Naive thymus-derived CD8-positive, alpha-beta T cell (primary cell): ENCODE data around the gene ADARB2. TPM values are rescaled to one million over a fixed set of nuclear protein-coding genes. Genes with fewer than 3 reads are reported as not detected.

Source experiments
- ATAC-seq, 2 donors: fragments of 150-1000 bp; cut with Tn5 transposase in 1 of 2; sonication (Bioruptor Pico), chemical (Tn5 transposase) in 1 of 2; 1 replicate in 1 of 2; 2 replicates in 1 of 2; pipeline ENCODE4 v1.10.0; 2021; ENCODE audit warnings: mild to moderate bottlenecking in 2 of 2, moderate library complexity in 2 of 2
- POLR2A ChIA-PET: fragments of 350-600 bp; sonication (Branson Sonifier 250); formaldehyde crosslinking; loops from one replicate; lab custom pipeline; 2021; ENCODE audit warnings: antibody characterized with exemption; lab: Charles Lee
- DNase-seq, 10 donors: peaks; one replicate each; pipeline versions ENCODE4 v3.0.0 to v3.0.0-alpha.2; 2020 to 2022
- H3K27ac Mint-ChIP-seq, 10 donors: one replicate each; pipeline ENCODE4 v1.8.0; 2020 to 2022; ENCODE audit warnings: mild to moderate bottlenecking in 10 of 10, mixed read lengths in 10 of 10, moderate library complexity in 4 of 10, inconsistent platforms in 1 of 10
- H3K27me3 Mint-ChIP-seq, 5 donors: one replicate each; pipeline ENCODE4 v1.8.0; 2021 to 2022; ENCODE audit warnings: mixed read lengths in 5 of 5
- H3K36me3 Mint-ChIP-seq, 3 donors: one replicate each; pipeline ENCODE4 v1.8.0; 2020 to 2022; ENCODE audit warnings: mixed read lengths in 3 of 3, mild to moderate bottlenecking in 2 of 3, inconsistent platforms in 1 of 3
- H3K4me1 Mint-ChIP-seq, 4 donors: one replicate each; pipeline ENCODE4 v1.8.0; 2021 to 2022; ENCODE audit warnings: mixed read lengths in 4 of 4
- H3K4me3 Mint-ChIP-seq, 10 donors: one replicate each; pipeline ENCODE4 v1.8.0; 2020 to 2022; ENCODE audit warnings: mild to moderate bottlenecking in 10 of 10, mixed read lengths in 10 of 10, moderate library complexity in 6 of 10, inconsistent platforms in 1 of 10
- H3K9me3 Mint-ChIP-seq, 9 donors: one replicate each; pipeline ENCODE4 v1.8.0; 2020 to 2022; ENCODE audit warnings: mixed read lengths in 9 of 9, mild to moderate bottlenecking in 3 of 9, inconsistent platforms in 1 of 9, moderate library complexity in 1 of 9
- polyA plus RNA-seq, 3 donors: library from polyadenylated mRNA; unstranded; fragments of 300-500 nt; fragmentation: Illumina TruSeq; gene quantifications; one replicate each; pipeline ENCODE4 v1.2.3, GENCODE V29; 2021
- total RNA-seq, 8 experiments: library from RNA in 2 of 8; stranded (reverse) in 2 of 8; gene quantifications; one replicate each; pipeline ENCODE4 v1.2.3 and lab custom pipeline; 2021 to 2026

ADARB2 gene
- total and polyA plus RNA-seq, 5 experiments from 2014 or later: not detected

- POLR2A ChIA-PET: no interaction called here
- peaks cover 0 to 5% (median 0%) of the 10 kb centered on the region in 9 donors for H3K9me3 Mint-ChIP-seq
- peak overlapping the region in 1 of 10 donors; percentile 37 for H3K4me3 Mint-ChIP-seq
- peaks cover 27 to 58% (median 48%) of the 10 kb centered on the region in 5 donors for H3K27me3 Mint-ChIP-seq
- peaks cover 0 to 11% (median 3%) of the 10 kb centered on the region in 4 donors for H3K4me1 Mint-ChIP-seq
- DNase-seq (no peak), ATAC-seq (no peak)
- H3K36me3 Mint-ChIP-seq: no peaks in the 10 kb centered on the region
- no peak overlapping the region for H3K27ac Mint-ChIP-seq
Measured at GRCh38 chr10:1412531-1413189, 324.7 kb downstream of the ADARB2 start.

- no peaks in the 10 kb centered on the region for H3K36me3 Mint-ChIP-seq
- ATAC-seq: no peak
- no peak overlapping the region for H3K27ac Mint-ChIP-seq
- peaks cover 0 to 5% (median 0%) of the 10 kb centered on the region in 9 donors for H3K9me3 Mint-ChIP-seq
- peaks cover 22 to 51% (median 42%) of the 10 kb centered on the region in 5 donors for H3K27me3 Mint-ChIP-seq
- peaks cover 0 to 11% (median 3%) of the 10 kb centered on the region in 4 donors for H3K4me1 Mint-ChIP-seq
- H3K4me3 Mint-ChIP-seq: no peak overlapping the region
- no peak for DNase-seq
- POLR2A ChIA-PET: no interaction called here
Measured at GRCh38 chr10:1411956-1412355, 325.4 kb downstream of the ADARB2 start.

GRCh38 chr10:1411451-1411850, 325.9 kb downstream of the ADARB2 start:
- no peak overlapping the region for H3K4me3 Mint-ChIP-seq
- ATAC-seq: no peak
- H3K36me3 Mint-ChIP-seq: no peaks in the 10 kb centered on the region
- no peak for DNase-seq
- POLR2A ChIA-PET: no interaction called here
- peaks cover 0 to 9% (median 3%) of the 10 kb centered on the region in 4 donors for H3K4me1 Mint-ChIP-seq
- peaks cover 0 to 5% (median 0%) of the 10 kb centered on the region in 9 donors for H3K9me3 Mint-ChIP-seq
- peaks cover 20 to 49% (median 37%) of the 10 kb centered on the region in 5 donors for H3K27me3 Mint-ChIP-seq
- no peak overlapping the region for H3K27ac Mint-ChIP-seq

- peaks cover 17 to 43% (median 32%) of the 10 kb centered on the region in 5 donors for H3K27me3 Mint-ChIP-seq
- POLR2A ChIA-PET: no interaction called here
- peaks cover 0 to 9% (median 3%) of the 10 kb centered on the region in 4 donors for H3K4me1 Mint-ChIP-seq
- H3K9me3 Mint-ChIP-seq: peaks cover 0 to 5% (median 0%) of the 10 kb centered on the region in 9 donors
- no peaks in the 10 kb centered on the region for H3K36me3 Mint-ChIP-seq
- no peak overlapping the region for H3K4me3 Mint-ChIP-seq
- ATAC-seq: no peak
- no peak for DNase-seq
- no peak overlapping the region for H3K27ac Mint-ChIP-seq
Measured at GRCh38 chr10:1410469-1411395, 326.6 kb downstream of the ADARB2 start.

GRCh38 chr10:1410032-1410431, 327.3 kb downstream of the ADARB2 start:
- Mint-ChIP-seq H3K4me1 (peaks cover 0 to 9% (median 3%) of the 10 kb centered on the region in 4 donors), H3K9me3 (peaks cover 0 to 5% (median 0%) of the 10 kb centered on the region in 9 donors), H3K27me3 (peaks cover 13 to 39% (median 27%) of the 10 kb centered on the region in 5 donors), H3K27ac (no peak overlapping the region), H3K4me3 (no peak overlapping the region), H3K36me3 (no peaks in the 10 kb centered on the region)
- DNase-seq (no peak), ATAC-seq (no peak)
- POLR2A ChIA-PET: no interaction called here

GRCh38 chr10:1409392-1409791, 327.9 kb downstream of the ADARB2 start:
- H3K4me3 Mint-ChIP-seq: no peak overlapping the region
- ATAC-seq (no peak), DNase-seq (no peak)
- no peaks in the 10 kb centered on the region for H3K36me3 Mint-ChIP-seq
- H3K27ac Mint-ChIP-seq: no peak overlapping the region
- H3K9me3 Mint-ChIP-seq: peaks cover 0 to 5% (median 0%) of the 10 kb centered on the region in 9 donors
- H3K4me1 Mint-ChIP-seq: peaks cover 0 to 9% (median 3%) of the 10 kb centered on the region in 4 donors
- POLR2A ChIA-PET: no interaction called here
- H3K27me3 Mint-ChIP-seq: peaks cover 9 to 35% (median 20%) of the 10 kb centered on the region in 5 donors

- ATAC-seq (no peak), DNase-seq (no peak)
- POLR2A ChIA-PET: no interaction called here
- Mint-ChIP-seq H3K4me3 (no peak overlapping the region), H3K9me3 (peaks cover 0 to 5% (median 0%) of the 10 kb centered on the region in 9 donors), H3K36me3 (no peaks in the 10 kb centered on the region), H3K27me3 (peaks cover 7 to 31% (median 18%) of the 10 kb centered on the region in 5 donors), H3K27ac (no peak overlapping the region), H3K4me1 (peaks cover 0 to 9% (median 3%) of the 10 kb centered on the region in 4 donors)
Measured at GRCh38 chr10:1408651-1409367, 328.5 kb downstream of the ADARB2 start.

GRCh38 chr10:1406967-1407945, 330.1 kb downstream of the ADARB2 start:
- ATAC-seq (no peak), DNase-seq (no peak)
- Mint-ChIP-seq H3K27ac (no peak overlapping the region), H3K4me1 (peaks cover 0 to 3% (median 0%) of the 10 kb centered on the region in 4 donors), H3K27me3 (peaks cover 0 to 23% (median 10%) of the 10 kb centered on the region in 5 donors), H3K36me3 (no peaks in the 10 kb centered on the region), H3K9me3 (no peaks in the 10 kb centered on the region), H3K4me3 (no peak overlapping the region)
- POLR2A ChIA-PET: no interaction called here

- H3K4me1 Mint-ChIP-seq: no peaks in the 10 kb centered on the region
- ATAC-seq: no peak
- H3K9me3 Mint-ChIP-seq: no peaks in the 10 kb centered on the region
- POLR2A ChIA-PET: no interaction called here
- H3K4me3 Mint-ChIP-seq: no peak overlapping the region
- no peak for DNase-seq
- no peaks in the 10 kb centered on the region for H3K36me3 Mint-ChIP-seq
- no peak overlapping the region for H3K27ac Mint-ChIP-seq
- peaks cover 4 to 21% (median 9%) of the 10 kb centered on the region in 5 donors for H3K27me3 Mint-ChIP-seq
Measured at GRCh38 chr10:1406132-1406966, 331.0 kb downstream of the ADARB2 start.

- DNase-seq (no peak), ATAC-seq (no peak)
- no peaks in the 10 kb centered on the region for H3K9me3 Mint-ChIP-seq
- H3K27me3 Mint-ChIP-seq: peaks cover 5 to 21% (median 14%) of the 10 kb centered on the region in 5 donors
- no peak overlapping the region for H3K27ac Mint-ChIP-seq
- no peaks in the 10 kb centered on the region for H3K36me3 Mint-ChIP-seq
- peaks cover 0 to 2% (median 0%) of the 10 kb centered on the region in 4 donors for H3K4me1 Mint-ChIP-seq
- POLR2A ChIA-PET: no interaction called here
- no peak overlapping the region for H3K4me3 Mint-ChIP-seq
Measured at GRCh38 chr10:1404323-1405260, 332.7 kb downstream of the ADARB2 start.
